ENCODE measurements around the gene ZNF529.
"Not testable (repeated sequence)": the region's sequence is repeated elsewhere in the genome, so short reads cannot be mapped to it uniquely, and the experiment has no call there.

ZNF529 gene

DNA sequence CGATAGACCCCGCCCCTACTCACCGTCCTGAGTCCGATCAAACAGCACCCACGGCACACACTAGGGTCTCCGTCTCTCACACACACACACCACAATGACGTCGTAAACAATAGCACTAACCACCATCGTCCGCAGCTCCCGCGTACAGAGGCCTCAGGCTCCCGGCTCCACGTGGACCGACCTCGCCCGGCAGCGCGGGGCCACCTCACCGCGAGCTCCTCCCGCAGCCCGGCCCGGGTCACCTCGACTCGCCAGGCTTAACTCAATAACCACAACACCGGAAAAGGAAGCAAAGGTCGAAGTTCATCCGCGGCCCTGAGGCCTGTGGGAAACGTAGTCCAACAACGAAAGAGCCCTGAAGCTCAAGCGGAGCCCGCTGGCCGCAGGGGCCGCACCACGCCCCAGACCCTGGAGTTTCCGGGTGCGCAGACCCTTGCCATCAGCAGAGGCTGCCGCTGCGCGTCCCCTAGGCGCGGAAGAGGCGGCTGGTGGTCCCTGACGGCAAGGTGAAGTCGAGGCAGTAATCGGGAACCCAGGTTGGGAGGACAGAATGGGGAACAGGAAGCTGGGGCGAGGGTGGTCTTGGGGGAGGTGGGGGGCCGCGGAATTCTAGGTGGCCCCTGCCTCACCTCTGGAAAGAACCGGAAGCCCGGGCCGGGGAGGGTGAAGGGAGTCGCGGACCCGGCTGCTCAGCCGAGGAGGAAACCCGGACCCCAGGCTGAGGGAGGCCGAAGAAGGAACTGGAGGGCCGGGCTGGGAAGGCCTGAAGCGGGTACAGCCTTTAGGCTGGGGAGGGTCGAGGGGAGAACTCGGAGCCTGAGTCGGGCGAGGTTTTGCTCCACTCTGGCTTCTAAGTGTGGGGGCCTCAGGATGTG is at the start of gene ZNF529:
Gene ZNF529 (minus strand): TSS at position 273 of the 875 bp plus-strand sequence. CDS start 946 bp downstream, outside the sequence.
- H3K27ac ChIP-seq: peak within 1 kb of the TSS; percentile 78
- DNase-seq (ENCODE audit: low spot score): peak; percentile 88
- ChIA-PET POLR2A (ENCODE audit: low non-redundant PET) (interaction anchor here (0.6 to 0.7 kb wide), 2 partner anchors 44 to 421 kb away, joined by 3 read pairs; no protein-coding TSS in a partner anchor), CTCF (interaction anchor here (0.6 to 0.7 kb wide), 2 partner anchors 194 to 233 kb away, joined by 3 to 5 read pairs; no protein-coding TSS in a partner anchor)
- TF ChIP-seq, protein P1, sequence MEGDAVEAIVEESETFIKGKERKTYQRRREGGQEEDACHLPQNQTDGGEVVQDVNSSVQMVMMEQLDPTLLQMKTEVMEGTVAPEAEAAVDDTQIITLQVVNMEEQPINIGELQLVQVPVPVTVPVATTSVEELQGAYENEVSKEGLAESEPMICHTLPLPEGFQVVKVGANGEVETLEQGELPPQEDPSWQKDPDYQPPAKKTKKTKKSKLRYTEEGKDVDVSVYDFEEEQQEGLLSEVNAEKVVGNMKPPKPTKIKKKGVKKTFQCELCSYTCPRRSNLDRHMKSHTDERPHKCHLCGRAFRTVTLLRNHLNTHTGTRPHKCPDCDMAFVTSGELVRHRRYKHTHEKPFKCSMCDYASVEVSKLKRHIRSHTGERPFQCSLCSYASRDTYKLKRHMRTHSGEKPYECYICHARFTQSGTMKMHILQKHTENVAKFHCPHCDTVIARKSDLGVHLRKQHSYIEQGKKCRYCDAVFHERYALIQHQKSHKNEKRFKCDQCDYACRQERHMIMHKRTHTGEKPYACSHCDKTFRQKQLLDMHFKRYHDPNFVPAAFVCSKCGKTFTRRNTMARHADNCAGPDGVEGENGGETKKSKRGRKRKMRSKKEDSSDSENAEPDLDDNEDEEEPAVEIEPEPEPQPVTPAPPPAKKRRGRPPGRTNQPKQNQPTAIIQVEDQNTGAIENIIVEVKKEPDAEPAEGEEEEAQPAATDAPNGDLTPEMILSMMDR (conservative IDR thresholded peaks at IDR 0.05; ENCODE audit: low read depth): no peak

DNA sequence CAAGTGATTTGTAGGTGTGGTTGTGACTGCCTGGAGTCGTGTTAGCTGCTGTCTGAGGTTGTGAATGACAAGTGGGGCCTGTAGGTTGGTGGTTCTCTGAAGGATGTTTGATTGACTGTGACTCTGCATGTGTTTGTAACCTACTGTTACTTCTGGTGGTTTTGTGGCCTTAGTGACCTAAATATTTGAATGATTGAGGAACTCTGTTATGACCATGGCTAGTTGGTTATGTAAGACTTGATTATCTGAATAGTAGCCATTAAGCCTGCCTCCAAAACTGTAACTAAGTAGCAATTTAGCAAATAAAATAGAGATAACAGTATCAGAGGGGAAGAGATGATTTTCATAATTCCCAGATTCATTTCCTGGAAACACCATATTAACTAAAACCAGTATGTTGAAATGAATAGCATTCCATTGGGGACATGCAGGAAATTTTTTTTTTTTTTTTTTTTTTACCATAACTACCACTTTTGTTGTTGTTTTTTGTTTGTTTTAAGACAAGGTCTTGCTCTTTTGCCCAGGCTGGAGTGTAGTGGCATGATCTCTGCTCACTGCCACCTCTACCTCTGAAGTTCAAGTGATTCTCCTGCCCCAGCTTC is 32.9 kb upstream of the ZNF529 start:
- peak overlapping the region; percentile 61; the same call in 1 of the 2 replicates for H3K27ac ChIP-seq
- TF ChIP-seq, protein P1 (conservative IDR thresholded peaks at IDR 0.05; ENCODE audit: low read depth): no peak
- POLR2A ChIA-PET (ENCODE audit: low non-redundant PET): no interaction called here
- no peak for DNase-seq (ENCODE audit: low spot score)
- CTCF ChIA-PET: no interaction called here

DNA sequence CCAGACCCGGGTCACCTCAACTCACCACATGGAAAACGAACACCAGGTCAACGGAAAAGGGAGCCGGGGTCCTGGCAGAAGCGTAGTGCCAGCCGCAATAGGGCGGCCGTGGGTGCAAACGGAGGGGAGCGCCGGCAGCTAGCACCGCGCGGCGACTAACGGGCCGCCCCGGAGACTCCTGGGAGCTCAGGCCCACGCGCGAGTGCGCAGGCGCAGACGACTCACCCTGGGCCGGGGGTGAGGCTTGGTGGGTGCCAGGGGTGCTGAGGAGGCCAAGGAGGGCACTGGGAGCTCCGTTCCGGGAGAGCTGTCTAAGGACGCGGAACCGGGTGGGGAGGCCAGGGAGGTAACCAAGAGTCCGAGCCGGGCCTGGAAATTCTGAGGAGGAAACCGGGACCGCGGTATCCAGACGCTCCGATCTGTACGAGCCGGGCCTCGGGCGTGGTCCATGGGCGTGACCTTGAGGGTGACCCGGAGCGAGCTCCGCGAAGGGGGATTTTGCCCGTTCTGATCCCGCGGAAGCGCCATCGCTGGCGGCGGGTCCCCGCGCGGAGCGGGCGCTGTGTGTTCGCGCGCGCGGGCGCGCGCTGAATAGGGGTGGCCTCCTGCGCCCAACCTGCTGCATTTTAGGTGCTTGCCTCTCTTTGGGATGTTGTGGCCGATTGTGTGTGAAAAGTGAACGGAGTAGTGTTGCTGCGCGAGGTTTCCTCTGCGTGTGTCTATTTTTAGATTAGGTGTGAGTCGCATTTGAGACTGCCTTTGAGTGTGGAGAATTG is 32.2 kb upstream of the ZNF529 start, which contains the start of gene ZNF382:
Gene ZNF382 (plus strand): TSS at position 213 of the 776 bp plus-strand sequence. CDS start 4,602 bp downstream, outside the sequence.
- H3K27ac ChIP-seq: peak within 1 kb of the TSS; percentile 61
- ChIA-PET CTCF (interaction anchor here (0.6 kb wide), 1 partner anchor 23 kb away, joined by 3 read pairs; no protein-coding TSS in a partner anchor), POLR2A (ENCODE audit: low non-redundant PET) (no interaction called here)
- DNase-seq (ENCODE audit: low spot score): peak; percentile 36
- TF ChIP-seq, protein P1 (conservative IDR thresholded peaks at IDR 0.05; ENCODE audit: low read depth): no peak

DNA sequence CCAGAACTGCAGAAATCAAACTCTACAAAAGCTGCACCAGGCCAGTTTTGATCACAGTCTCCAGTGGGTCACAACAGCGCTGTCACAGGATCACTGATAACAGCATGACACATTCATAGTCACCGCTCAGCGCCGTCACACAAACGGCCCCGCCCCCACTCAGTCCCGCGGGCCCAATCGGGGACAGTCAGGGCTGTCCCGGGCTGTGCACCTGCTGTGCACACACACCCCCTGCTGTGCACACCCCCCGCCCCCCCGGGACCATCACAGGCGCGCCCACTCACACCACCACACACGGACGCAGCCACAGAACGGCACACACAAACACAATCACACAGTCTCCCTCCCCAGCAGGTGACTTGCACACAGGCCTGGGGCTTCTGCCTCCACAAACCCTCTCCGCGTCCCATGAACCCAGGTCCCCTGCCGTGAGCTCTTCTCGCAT is 31.6 kb upstream of the ZNF529 start:
- H3K27ac ChIP-seq: peak overlapping the region; percentile 61
- POLR2A ChIA-PET (ENCODE audit: low non-redundant PET): no interaction called here
- DNase-seq (ENCODE audit: low spot score): no peak
- CTCF ChIA-PET: interaction anchor here (0.6 kb wide), 1 partner anchor 22 kb away, joined by 3 read pairs; no protein-coding TSS in a partner anchor
- TF ChIP-seq, protein P1 (conservative IDR thresholded peaks at IDR 0.05; ENCODE audit: low read depth): no peak

DNA sequence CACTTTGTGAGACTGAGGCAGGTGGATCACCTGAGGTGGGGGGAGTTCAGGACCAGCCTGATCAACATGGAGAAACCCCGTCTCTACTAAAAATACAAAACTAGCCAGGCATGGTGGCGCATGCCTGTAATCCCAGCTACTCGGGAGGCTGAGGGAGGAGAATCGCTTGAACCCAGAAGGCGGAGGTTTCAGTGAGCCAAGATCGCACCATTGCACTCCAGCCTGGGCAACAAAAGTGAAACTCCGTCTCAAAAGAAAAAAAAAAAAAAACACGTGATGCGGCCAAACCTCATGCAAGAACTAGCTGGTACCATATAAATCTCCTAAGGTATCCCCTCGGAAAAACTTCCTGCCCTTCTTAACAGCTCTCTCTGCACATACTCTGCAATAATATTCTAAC is 29.6 kb upstream of the ZNF529 start:
- POLR2A ChIA-PET (ENCODE audit: low non-redundant PET): interaction anchor here (0.7 kb wide), 1 partner anchor 41 kb away, joined by 4 read pairs; no protein-coding TSS in a partner anchor
- H3K27ac ChIP-seq; DNase-seq (ENCODE audit: low spot score); CTCF ChIA-PET: not testable (repeated sequence)

DNA sequence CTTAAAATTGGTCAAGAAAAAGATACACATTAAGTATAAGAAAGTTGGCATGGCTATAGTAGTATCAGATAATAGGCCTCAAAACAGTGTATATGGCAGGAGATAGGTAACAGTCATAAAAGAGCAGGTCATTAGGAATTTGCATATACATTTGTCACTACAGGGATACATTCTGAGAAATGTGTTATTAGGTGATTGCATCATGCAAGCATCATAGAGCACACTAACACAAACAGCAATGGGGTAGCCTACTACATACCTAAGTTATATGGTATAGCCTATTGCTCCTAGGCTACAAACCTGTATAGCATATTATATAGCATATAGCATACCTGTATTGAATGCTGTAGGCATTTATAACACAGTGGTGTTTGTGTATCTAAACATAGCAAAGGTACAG is 6.2 kb upstream of the ZNF529 start:
- TF ChIP-seq, protein P1 (conservative IDR thresholded peaks at IDR 0.05; ENCODE audit: low read depth): no peak
- ChIA-PET POLR2A (ENCODE audit: low non-redundant PET) (no interaction called here), CTCF (interaction anchor here (1.0 kb wide), 1 partner anchor 46 kb away, joined by 3 read pairs; no protein-coding TSS in a partner anchor)
- no peak for DNase-seq (ENCODE audit: low spot score)
- H3K27ac ChIP-seq: no peak overlapping the region
